ENCODE data around the gene ABCA10. TPM values are rescaled to one million over a fixed set of nuclear protein-coding genes. Genes with fewer than 3 reads are reported as not detected.
"Not testable (repeated sequence)": the region's sequence is repeated elsewhere in the genome, so short reads cannot be mapped to it uniquely, and the experiment has no call there.

ABCA10 gene
- 3.9 TPM for polyA plus RNA-seq (ENCODE audit: insufficient read length)
- long read RNA-seq, donor 1, result 0 reads
- long read RNA-seq, donor 2, result 0 reads
- long read RNA-seq, donor 3, result 0 reads
- long read RNA-seq, donor 4, result 0 reads
- long read RNA-seq, donor 5, result 0 reads
- long read RNA-seq, donor 6, result 0 reads
- long read RNA-seq, donor 7, result 0 reads
- long read RNA-seq, donor 8, result 0 reads

GRCh38 chr17:69228576-69228975 is at the start of gene ABCA10:
ABCA10 (minus strand) TSS chr17:69228824; CDS start chr17:69225358, 3,466 bp downstream.
- no peak for DNase-seq

- DNase-seq, result not testable (repeated sequence)
These were observed 47.7 kb upstream of the ABCA10 start for GRCh38 chr17:69276279-69276678.

GRCh38 chr17:69275751-69276150 is 47.1 kb upstream of the ABCA10 start:
- DNase-seq, result no peak

GRCh38 chr17:69271023-69271422 is 42.4 kb upstream of the ABCA10 start:
- DNase-seq, result no peak

- DNase-seq, result no peak
These were observed 40.7 kb upstream of the ABCA10 start for GRCh38 chr17:69269131-69269998.

GRCh38 chr17:69268543-69269014 is 40.0 kb upstream of the ABCA10 start:
- no peak for DNase-seq

GRCh38 chr17:69267219-69267618 is 38.6 kb upstream of the ABCA10 start:
- no peak for DNase-seq

- no peak for DNase-seq
These were observed 37.2 kb upstream of the ABCA10 start for GRCh38 chr17:69265873-69266272.

GRCh38 chr17:69254187-69254586 is 25.6 kb upstream of the ABCA10 start:
- DNase-seq, result no peak

- DNase-seq, result no peak
These were observed 22.0 kb upstream of the ABCA10 start for GRCh38 chr17:69250641-69251040.

- peak; percentile 57 for DNase-seq
These were observed 18.2 kb upstream of the ABCA10 start for GRCh38 chr17:69246726-69247375.

GRCh38 chr17:69246202-69246601 is 17.6 kb upstream of the ABCA10 start:
- no peak for DNase-seq

- DNase-seq, result no peak
These were observed 17.0 kb upstream of the ABCA10 start for GRCh38 chr17:69245617-69246016.

- no peak for DNase-seq
These were observed 11.3 kb upstream of the ABCA10 start for GRCh38 chr17:69239611-69240600.

GRCh38 chr17:69236946-69237345 is 8.3 kb upstream of the ABCA10 start:
- DNase-seq, result no peak

GRCh38 chr17:69236464-69236863 is 7.8 kb upstream of the ABCA10 start:
- DNase-seq, result no peak

- DNase-seq, result peak; percentile 83
These were observed 6.9 kb upstream of the ABCA10 start for GRCh38 chr17:69235338-69236058.

- no peak for DNase-seq
These were observed 4.0 kb upstream of the ABCA10 start for GRCh38 chr17:69232650-69233049.

- DNase-seq, result no peak
These were observed 2.9 kb upstream of the ABCA10 start for GRCh38 chr17:69231521-69231920.

- no peak for DNase-seq
These were observed 2.3 kb upstream of the ABCA10 start for GRCh38 chr17:69230939-69231338.

- no peak for DNase-seq
These were observed 606 bp downstream of the ABCA10 start for GRCh38 chr17:69228018-69228417.

Measured in left kidney (tissue), 8 donors.